Progenitor cell of endocrine pancreas (in vitro differentiated cells): ENCODE results near the gene SENP6. TPM values are rescaled to one million over a fixed set of nuclear protein-coding genes. Genes with fewer than 3 reads are reported as not detected.

Source experiments
- DNase-seq: peaks from one replicate; pipeline ENCODE4 v3.0.0; 2021; ENCODE audit warnings: low spot score; ENCODE audit not compliant: unreplicated experiment
- H3K27ac Mint-ChIP-seq: 2 replicates; pipeline ENCODE4 v1.8.0; 2021; ENCODE audit warnings: mild to moderate bottlenecking, moderate library complexity, mixed read lengths
- H3K27me3 Mint-ChIP-seq: 2 replicates; pipeline ENCODE4 v1.8.0; 2021; ENCODE audit warnings: mixed read lengths
- H3K36me3 Mint-ChIP-seq: 2 replicates; pipeline ENCODE4 v1.8.0; 2022; ENCODE audit warnings: mixed read lengths; ENCODE audit not compliant: insufficient read depth
- H3K4me1 Mint-ChIP-seq: 2 replicates; pipeline ENCODE4 v1.8.0; 2021; ENCODE audit warnings: low read depth, mixed read lengths
- H3K4me3 Mint-ChIP-seq: 2 replicates; pipeline ENCODE4 v1.8.0; 2021; ENCODE audit warnings: low read depth, mild to moderate bottlenecking, moderate library complexity, mixed read lengths
- H3K9me3 Mint-ChIP-seq: 2 replicates; pipeline ENCODE4 v1.8.0; 2021; ENCODE audit warnings: low read depth, mixed read lengths
- total RNA-seq: library from RNA; stranded (reverse); gene quantifications from 2 replicates; pipeline ENCODE4 v1.2.1, GENCODE V29; 2021
- TF ChIP-seq, protein P1 (sequence below): fragments of 200-600 bp; sonication (generic); IDR thresholded peaks from one replicate; pipeline ENCODE4 v1.5.0; 2021; ENCODE audit warnings: antibody characterized with exemption, mild to moderate bottlenecking; ENCODE audit not compliant: unreplicated experiment

SENP6 gene
- total RNA-seq, 1 donor from 2014 or later, result 140 TPM

DNA sequence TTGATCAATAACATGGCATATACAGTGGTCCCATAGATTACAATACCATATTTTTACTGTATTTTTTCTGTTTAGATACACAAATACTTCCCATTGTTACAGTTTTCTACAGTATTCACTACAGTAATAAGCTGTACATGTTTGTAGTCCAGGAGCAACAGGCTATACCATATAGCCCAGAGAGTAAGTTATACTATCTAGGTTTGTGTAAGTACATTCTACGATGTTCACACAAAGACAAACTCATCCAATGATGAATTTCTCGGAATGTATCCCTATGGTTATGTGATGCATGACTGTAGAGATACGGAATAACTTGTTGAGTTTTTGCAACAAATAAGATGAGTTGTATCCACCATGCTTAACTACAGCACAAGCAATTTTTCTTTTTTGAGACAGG lies 143.7 kb downstream of the SENP6 start:
- Mint-ChIP-seq H3K36me3 (no peaks in the 10 kb centered on the region), H3K27ac (no peak overlapping the region), H3K27me3 (peaks cover 8% of the 10 kb centered on the region), H3K4me1 (peaks cover 7% of the 10 kb centered on the region), H3K9me3 (peaks cover 4% of the 10 kb centered on the region), H3K4me3 (no peak overlapping the region)
- TF ChIP-seq, protein P1, sequence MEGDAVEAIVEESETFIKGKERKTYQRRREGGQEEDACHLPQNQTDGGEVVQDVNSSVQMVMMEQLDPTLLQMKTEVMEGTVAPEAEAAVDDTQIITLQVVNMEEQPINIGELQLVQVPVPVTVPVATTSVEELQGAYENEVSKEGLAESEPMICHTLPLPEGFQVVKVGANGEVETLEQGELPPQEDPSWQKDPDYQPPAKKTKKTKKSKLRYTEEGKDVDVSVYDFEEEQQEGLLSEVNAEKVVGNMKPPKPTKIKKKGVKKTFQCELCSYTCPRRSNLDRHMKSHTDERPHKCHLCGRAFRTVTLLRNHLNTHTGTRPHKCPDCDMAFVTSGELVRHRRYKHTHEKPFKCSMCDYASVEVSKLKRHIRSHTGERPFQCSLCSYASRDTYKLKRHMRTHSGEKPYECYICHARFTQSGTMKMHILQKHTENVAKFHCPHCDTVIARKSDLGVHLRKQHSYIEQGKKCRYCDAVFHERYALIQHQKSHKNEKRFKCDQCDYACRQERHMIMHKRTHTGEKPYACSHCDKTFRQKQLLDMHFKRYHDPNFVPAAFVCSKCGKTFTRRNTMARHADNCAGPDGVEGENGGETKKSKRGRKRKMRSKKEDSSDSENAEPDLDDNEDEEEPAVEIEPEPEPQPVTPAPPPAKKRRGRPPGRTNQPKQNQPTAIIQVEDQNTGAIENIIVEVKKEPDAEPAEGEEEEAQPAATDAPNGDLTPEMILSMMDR, result no peak
- no peak for DNase-seq

DNA sequence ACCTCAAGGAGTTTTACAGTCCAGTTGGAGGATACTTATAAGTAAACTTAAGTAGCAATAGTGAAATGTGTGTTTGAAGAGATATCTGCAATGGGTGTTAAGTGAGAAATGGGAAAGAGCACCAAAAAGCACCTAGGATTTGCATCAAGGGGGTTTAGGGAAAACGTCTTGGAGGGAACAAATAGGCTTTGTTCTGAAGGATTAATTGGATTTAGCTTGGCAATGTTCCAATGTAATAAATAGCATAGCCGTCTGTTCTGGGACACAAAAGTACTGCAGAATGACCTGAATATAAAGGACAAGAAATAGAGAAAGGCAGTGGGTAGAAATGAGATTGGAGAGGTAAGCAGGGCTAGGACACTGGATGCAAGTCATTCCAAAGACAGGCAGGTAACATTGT lies 144.5 kb downstream of the SENP6 start:
- DNase-seq, result no peak
- TF ChIP-seq, protein P1, result no peak
- Mint-ChIP-seq H3K4me3 (no peak overlapping the region), H3K27me3 (peaks cover 8% of the 10 kb centered on the region), H3K4me1 (peaks cover 11% of the 10 kb centered on the region), H3K27ac (no peak overlapping the region), H3K9me3 (peaks cover 4% of the 10 kb centered on the region), H3K36me3 (no peaks in the 10 kb centered on the region)

DNA sequence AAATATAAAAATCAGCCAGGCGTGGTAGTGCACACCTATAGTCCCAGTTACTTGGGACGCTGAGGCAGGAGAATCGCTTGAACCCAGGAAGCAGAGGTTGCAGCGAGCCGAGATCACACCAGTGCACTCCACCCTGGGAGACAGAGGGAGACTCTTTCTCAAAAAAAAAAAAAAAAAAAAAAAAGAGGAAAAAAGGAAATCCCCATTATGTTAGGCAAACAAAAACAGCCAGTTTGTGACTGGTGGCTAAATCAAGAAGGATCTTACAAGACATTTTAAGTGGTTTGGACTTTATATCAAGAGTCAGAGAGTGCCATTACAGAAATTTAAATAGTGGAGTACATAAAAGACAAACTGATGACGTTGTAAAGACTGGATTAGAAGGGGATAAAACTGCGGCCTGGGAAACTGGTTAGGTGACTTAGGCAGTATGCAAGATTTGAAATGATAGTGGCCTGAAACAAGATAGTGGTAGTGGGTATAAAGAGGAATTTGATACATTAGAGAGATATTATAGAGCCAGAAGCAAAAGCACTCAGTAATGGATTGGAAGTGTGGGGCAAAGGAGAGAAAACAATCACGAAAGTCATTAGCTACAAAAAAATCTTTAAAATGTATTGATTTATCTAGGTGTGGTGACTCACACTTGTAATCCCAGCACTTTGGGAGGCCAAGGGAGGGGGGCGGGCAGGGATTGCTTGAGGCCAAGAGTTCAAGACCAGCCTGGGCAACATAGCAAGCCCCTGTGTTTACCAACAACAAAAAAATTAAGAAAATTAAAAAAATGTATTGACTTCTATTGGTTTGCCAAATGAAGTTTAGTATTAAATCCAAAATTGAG lies 145.7 kb downstream of the SENP6 start:
- peak overlapping the region; percentile 67 for H3K27ac Mint-ChIP-seq
- no peak for DNase-seq
- TF ChIP-seq, protein P1, result no peak
- peaks cover 8% of the 10 kb centered on the region for H3K27me3 Mint-ChIP-seq
- peaks cover 4% of the 10 kb centered on the region for H3K9me3 Mint-ChIP-seq
- no peaks in the 10 kb centered on the region for H3K36me3 Mint-ChIP-seq
- H3K4me3 Mint-ChIP-seq, result peak overlapping the region; percentile 56
- peaks cover 16% of the 10 kb centered on the region for H3K4me1 Mint-ChIP-seq

DNA sequence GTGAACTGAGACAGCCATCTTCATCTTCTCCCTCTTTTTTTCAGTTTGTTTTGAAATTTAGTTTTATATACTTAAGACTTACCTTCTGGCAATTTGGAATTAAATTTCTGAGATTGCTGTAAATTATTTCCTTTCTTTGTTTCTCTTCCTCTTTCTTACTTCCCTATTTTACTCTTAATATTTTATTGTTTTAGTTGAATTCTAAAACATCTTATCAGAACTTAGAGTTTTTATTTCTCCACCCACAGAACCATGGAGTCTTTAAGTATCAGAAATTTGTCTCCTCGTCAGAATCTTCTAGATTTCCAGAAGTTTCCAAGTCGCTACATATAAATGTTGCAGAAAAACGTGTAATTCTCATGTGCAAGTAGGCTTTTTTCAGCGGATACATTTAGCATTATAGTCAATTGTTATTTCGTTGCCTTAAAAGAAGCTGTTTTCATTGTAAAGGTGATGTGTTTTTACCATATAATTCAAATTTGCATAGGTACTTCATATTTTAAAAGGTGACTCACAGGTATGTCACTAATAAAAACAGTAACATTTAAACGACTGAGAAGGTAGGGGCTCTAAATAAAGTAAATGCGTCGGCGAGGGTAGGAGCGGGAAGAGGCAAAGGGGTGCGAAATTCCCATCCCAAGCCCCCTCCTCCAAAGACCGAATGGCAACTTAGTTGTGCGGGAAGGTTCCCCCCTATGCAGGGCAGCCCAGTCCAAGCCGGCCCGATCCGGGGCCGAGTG lies 146.5 kb downstream of the SENP6 start:
- peak overlapping the region; percentile 92 for H3K4me3 Mint-ChIP-seq
- no peak for DNase-seq
- H3K36me3 Mint-ChIP-seq, result no peaks in the 10 kb centered on the region
- peak overlapping the region; percentile 99 for H3K27ac Mint-ChIP-seq
- peaks cover 8% of the 10 kb centered on the region for H3K27me3 Mint-ChIP-seq
- peaks cover 21% of the 10 kb centered on the region for H3K4me1 Mint-ChIP-seq
- TF ChIP-seq, protein P1, result no peak
- peaks cover 4% of the 10 kb centered on the region for H3K9me3 Mint-ChIP-seq

DNA sequence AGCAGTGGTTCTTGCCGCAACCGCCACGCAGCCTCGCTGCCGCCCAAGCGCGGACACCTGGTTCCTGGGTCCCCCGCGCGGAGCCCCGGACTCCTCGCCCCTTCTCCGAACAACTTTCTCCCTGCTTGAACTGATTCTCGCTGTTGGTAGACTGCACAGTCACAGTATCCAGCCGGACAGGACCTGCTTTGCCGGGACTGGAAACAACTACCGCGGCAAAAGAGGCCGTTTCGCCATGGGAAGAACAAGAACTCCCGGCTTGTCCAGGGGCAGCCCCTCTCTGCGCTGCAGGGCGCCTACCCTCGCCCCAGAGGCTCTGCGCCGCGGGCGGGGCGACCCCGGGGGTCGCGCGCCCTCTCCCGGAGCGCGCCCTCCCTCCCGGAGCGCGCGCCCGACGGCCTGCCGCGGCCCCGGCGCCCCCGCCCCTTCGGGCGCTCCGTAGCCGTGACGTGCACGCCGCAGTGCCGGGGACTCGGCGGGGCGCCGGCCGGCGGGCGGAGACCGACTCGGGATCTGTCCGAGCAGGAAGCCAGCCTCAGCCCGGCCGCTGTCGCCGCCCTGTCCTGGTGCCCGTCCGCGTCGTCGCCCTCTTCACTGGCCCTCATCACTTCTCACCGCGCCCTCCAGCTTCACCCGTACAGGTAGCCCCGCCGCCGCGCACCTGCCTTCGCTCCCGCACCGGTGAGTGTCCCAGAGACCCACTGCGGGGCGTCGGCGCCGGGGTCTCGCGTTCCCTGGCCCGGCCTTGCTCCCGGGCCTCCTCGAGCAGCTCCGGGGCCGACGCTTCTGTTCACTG lies 147.3 kb downstream of the SENP6 start, which contains the start of gene MYO6:
TSS of gene MYO6 (plus strand) at position 497 of the 796 bp plus-strand sequence. CDS start 68,309 bp downstream, outside the sequence.
- Mint-ChIP-seq H3K27ac (peak within 1 kb of the TSS; percentile 99), H3K36me3 (no peaks in the 10 kb centered on the region), H3K4me3 (peak within 1 kb of the TSS; percentile 93), H3K27me3 (peaks cover 8% of the 10 kb centered on the region), H3K4me1 (peaks cover 21% of the 10 kb centered on the region), H3K9me3 (peaks cover 4% of the 10 kb centered on the region)
- DNase-seq, result peak; percentile 73
- TF ChIP-seq, protein P1, result no peak
